H1 (cell line): Measurements from ENCODE around the gene L3MBTL1. TPM values are rescaled to one million over a fixed set of nuclear protein-coding genes. Genes with fewer than 3 reads are reported as not detected.

Source experiments
- CHD2 ChIP-seq: IDR thresholded peaks from 2 replicates; pipeline ENCODE4 v1.6.1; 2012; ENCODE audit warnings: low read length, improper control_type of control experiment
- RBBP5 ChIP-seq: IDR thresholded peaks from 2 replicates; pipeline ENCODE4 v1.7.1; 2012; ENCODE audit warnings: low read depth, mild to moderate bottlenecking, inconsistent platforms, low read length, moderate library complexity, borderline replicate concordance
- TBP ChIP-seq: IDR thresholded peaks from 2 replicates; pipeline ENCODE4 v1.6.1; 2011; ENCODE audit warnings: low read depth, low read length, improper control_type of control experiment
- polyA plus RNA-seq, 7 experiments: library from polyadenylated mRNA; depleted of rRNA in 3 of 7; stranded (reverse) in 5 of 7; unstranded in 2 of 7; fragments of >200 nt in 5 of 7; fragments of 200-250 nt in 2 of 7; gene quantifications; 1 replicate in 5 of 7; 2 replicates in 1 of 7; 4 replicates in 1 of 7; pipeline versions ENCODE4 v1.2.1 to v1.2.3, GENCODE V29; 2011 to 2013; ENCODE audit warnings: missing spikeins in 2 of 7, mixed read lengths in 2 of 7
- total RNA-seq: library from RNA; stranded (reverse); fragmentation: NEBNext Ultra II Directional; extraction: Animal tissue kit (Norgen Biotek cat#: 25700); gene quantifications from 2 replicates; pipeline ENCODE4 v1.2.1, GENCODE V29; 2021

L3MBTL1 gene
- total and polyA plus RNA-seq, 2 of the 8 experiments (the other 6 are each of a cell fraction or from before 2014, with no cell fraction given), result 11.9 to 17.0 TPM

- TF ChIP-seq RBBP5, result no peak
- TF ChIP-seq TBP, result no peak
- TF ChIP-seq CHD2, result no peak
Measured at GRCh38 chr20:43473381-43473704, 34.2 kb upstream of the L3MBTL1 start (continued).
